SU-DHL-6 (cell line): ENCODE measurements around the gene GRID1.

Source experiments
- H2AFZ ChIP-seq: fragments of 200-600 bp; sonication (generic); 2 replicates; pipeline ENCODE4 v1.6.1; 2014; ENCODE audit warnings: low read depth, mild to moderate bottlenecking, moderate library complexity, mixed read lengths, antibody characterized with exemption, low read length; ENCODE audit not compliant: severe bottlenecking
- H3F3A ChIP-seq: fragments of 200-600 bp; shearing (Covaris generic); 2 replicates; pipeline ENCODE4 v1.6.0; 2016; ENCODE audit warnings: antibody characterized with exemption, mild to moderate bottlenecking; ENCODE audit not compliant: insufficient read depth
- H3K27ac ChIP-seq: fragments of 200-600 bp; sonication (generic); 2 replicates; pipeline ENCODE4 v1.5.1; 2016; ENCODE audit warnings: low read depth, mild to moderate bottlenecking, low read length, moderate library complexity, mixed read lengths
- H3K27me3 ChIP-seq: fragments of 200-600 bp; sonication (generic), shearing (Covaris generic); 2 replicates; pipeline ENCODE4 v1.6.0; 2014; ENCODE audit warnings: mild to moderate bottlenecking, low read length
- H3K36me3 ChIP-seq: fragments of 200-600 bp; sonication (generic); 2 replicates; pipeline ENCODE4 v1.6.1; 2014; ENCODE audit warnings: mild to moderate bottlenecking, low read length, mixed read lengths
- H3K4me2 ChIP-seq: fragments of 300-600, 200-600 bp; shearing (Covaris generic), sonication (generic); 2 replicates; pipeline ENCODE4 v1.6.0; 2014; ENCODE audit warnings: low read length, low read depth, mild to moderate bottlenecking; ENCODE audit not compliant: poor library complexity, severe bottlenecking
- H3K4me3 ChIP-seq: fragments of 200-600 bp; sonication (generic); 2 replicates; pipeline ENCODE4 v1.5.1; 2014; ENCODE audit warnings: antibody characterized with exemption, low read length, mild to moderate bottlenecking, mixed read lengths; ENCODE audit not compliant: insufficient read depth, poor library complexity, severe bottlenecking
- H3K79me2 ChIP-seq: fragments of 200-600 bp; sonication (generic); 2 replicates; pipeline ENCODE4 v1.6.1; 2014; ENCODE audit warnings: mild to moderate bottlenecking, low read length, moderate library complexity; ENCODE audit not compliant: insufficient read depth
- H3K9ac ChIP-seq: fragments of 200-600 bp; sonication (generic); 2 replicates; pipeline ENCODE4 v1.7.0; 2014; ENCODE audit warnings: mild to moderate bottlenecking, low read length
- H3K9me2 ChIP-seq: fragments of 200-600 bp; sonication (generic); replicated peaks from 2 replicates; pipeline ENCODE4 v1.6.1; 2014; ENCODE audit warnings: low read length; ENCODE audit not compliant: insufficient read depth
- H3K9me3 ChIP-seq: fragments of 200-600 bp; sonication (generic); 2 replicates; pipeline ENCODE4 v1.6.1; 2014; ENCODE audit warnings: low read length, mixed read lengths; ENCODE audit not compliant: insufficient read depth
- H4K20me1 ChIP-seq: fragments of 200-600 bp; sonication (generic); 2 replicates; pipeline ENCODE4 v1.6.1; 2014; ENCODE audit warnings: low read depth, mild to moderate bottlenecking, antibody characterized with exemption, low read length, moderate library complexity, mixed read lengths
- EZH2phosphoT487 ChIP-seq: fragments of 200-600 bp; sonication (generic), shearing (Covaris generic); conservative IDR thresholded peaks from 2 replicates; pipeline ENCODE4 v1.6.1; 2018; ENCODE audit warnings: mild to moderate bottlenecking, antibody characterized with exemption, low read length, moderate library complexity, mixed read lengths
- TF ChIP-seq, protein P1 (sequence below): fragments of 200-600 bp; sonication (generic); IDR thresholded peaks from one replicate; pipeline ENCODE4 v1.5.1; 2017; ENCODE audit warnings: antibody characterized with exemption, mild to moderate bottlenecking, low read length, moderate library complexity; ENCODE audit not compliant: insufficient read depth, poor library complexity, severe bottlenecking

GRID1 gene

DNA sequence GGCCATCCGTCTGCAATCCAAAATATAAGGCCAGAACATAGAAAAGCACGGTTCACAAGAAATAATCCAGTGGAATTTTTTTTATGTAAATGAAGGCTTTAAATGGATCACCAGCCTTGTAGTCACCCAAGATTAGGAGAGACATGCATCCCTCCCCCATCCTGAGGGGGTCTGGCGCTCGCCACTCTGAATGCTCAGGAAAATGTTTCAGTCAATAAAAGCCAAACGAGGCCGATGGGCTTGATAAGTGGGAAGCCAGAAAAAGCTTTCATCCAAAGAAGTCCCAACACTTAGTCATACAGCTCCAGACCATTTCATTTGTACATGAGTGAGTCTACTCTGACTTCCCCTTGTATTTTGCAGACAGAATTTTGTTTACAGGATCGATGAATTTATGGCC lies 631.8 kb downstream of the GRID1 start:
- Histone ChIP-seq H2AFZ (no peak overlapping the region), H3K9ac (no peak overlapping the region), H3K36me3 (no peaks in the 10 kb centered on the region), H3K27ac (no peak overlapping the region), H3K9me2 (no peaks in the 10 kb centered on the region; the same call in 1 of the 2 replicates), H4K20me1 (no peaks in the 10 kb centered on the region), H3K4me2 (no peak overlapping the region), H3K27me3 (no peaks in the 10 kb centered on the region), H3K9me3 (no peaks in the 10 kb centered on the region), H3K79me2 (no peaks in the 10 kb centered on the region), H3K4me3 (no peak overlapping the region), H3F3A (no peaks in the 10 kb centered on the region)
- TF ChIP-seq, protein P1, sequence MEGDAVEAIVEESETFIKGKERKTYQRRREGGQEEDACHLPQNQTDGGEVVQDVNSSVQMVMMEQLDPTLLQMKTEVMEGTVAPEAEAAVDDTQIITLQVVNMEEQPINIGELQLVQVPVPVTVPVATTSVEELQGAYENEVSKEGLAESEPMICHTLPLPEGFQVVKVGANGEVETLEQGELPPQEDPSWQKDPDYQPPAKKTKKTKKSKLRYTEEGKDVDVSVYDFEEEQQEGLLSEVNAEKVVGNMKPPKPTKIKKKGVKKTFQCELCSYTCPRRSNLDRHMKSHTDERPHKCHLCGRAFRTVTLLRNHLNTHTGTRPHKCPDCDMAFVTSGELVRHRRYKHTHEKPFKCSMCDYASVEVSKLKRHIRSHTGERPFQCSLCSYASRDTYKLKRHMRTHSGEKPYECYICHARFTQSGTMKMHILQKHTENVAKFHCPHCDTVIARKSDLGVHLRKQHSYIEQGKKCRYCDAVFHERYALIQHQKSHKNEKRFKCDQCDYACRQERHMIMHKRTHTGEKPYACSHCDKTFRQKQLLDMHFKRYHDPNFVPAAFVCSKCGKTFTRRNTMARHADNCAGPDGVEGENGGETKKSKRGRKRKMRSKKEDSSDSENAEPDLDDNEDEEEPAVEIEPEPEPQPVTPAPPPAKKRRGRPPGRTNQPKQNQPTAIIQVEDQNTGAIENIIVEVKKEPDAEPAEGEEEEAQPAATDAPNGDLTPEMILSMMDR, result no peak
- no peak for TF ChIP-seq EZH2phosphoT487

DNA sequence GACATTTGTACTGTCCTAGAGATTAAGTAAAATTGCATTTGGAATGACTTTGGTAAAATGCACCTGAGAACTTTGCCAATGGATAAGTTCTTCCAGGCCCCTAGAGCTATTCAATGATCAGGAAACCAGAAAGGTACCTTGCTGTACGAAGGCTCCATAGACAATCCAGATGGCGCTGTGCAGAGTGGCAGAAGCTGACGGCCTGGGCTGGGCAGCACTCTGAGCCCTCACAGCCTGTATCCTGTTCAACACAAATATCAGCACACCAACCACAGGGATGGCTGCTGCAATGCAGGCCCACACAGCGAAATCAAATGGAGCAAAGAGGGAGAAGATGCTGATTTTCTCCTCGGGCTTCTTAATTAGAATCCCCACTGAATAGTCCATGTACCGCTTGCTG lies 642.4 kb downstream of the GRID1 start:
- H3F3A ChIP-seq, result no peaks in the 10 kb centered on the region
- no peak overlapping the region for H3K27ac ChIP-seq
- no peaks in the 10 kb centered on the region for H4K20me1 ChIP-seq
- no peak overlapping the region for H3K4me2 ChIP-seq
- H3K4me3 ChIP-seq, result no peak overlapping the region
- no peak overlapping the region for H3K9ac ChIP-seq
- H3K27me3 ChIP-seq, result no peaks in the 10 kb centered on the region
- no peaks in the 10 kb centered on the region for H3K79me2 ChIP-seq
- H3K36me3 ChIP-seq, result no peaks in the 10 kb centered on the region
- TF ChIP-seq EZH2phosphoT487, result no peak
- TF ChIP-seq, protein P1, result no peak
- no peaks in the 10 kb centered on the region for H3K9me3 ChIP-seq
- H3K9me2 ChIP-seq, result no peaks in the 10 kb centered on the region
- H2AFZ ChIP-seq, result no peak overlapping the region

DNA sequence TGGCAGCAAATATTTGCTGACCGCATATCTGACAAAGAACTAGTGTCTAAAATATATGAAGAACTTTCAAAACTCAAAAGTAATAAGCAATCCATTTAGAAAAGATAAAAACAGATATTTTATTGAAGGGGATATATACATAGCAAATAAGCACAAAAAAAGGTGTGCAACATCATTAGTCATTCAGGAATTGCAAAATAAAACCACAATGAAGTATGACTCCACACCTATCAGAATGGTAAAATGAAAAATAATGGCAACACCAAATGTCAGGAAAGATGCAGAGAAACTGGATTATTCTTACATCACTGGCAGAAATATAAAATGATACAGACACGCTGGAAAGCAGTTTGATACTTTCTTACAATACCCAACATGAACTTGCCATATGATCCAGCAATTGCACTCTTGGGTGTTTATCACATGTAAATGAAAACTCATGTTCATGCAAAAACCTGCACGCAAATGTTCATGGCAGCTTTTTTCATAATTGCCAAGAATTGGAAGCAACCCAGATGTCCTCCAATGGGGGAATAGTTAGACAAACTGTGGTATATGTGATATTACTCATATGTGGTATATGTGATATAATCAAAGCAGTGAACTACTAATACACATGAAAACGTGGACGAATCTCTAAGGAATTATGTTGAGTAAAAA lies 645.5 kb downstream of the GRID1 start:
- Histone ChIP-seq H3K9me3 (no peaks in the 10 kb centered on the region), H3K79me2 (no peaks in the 10 kb centered on the region), H3K27ac (no peak overlapping the region), H3K4me2 (no peak overlapping the region), H3F3A (no peaks in the 10 kb centered on the region), H3K4me3 (no peak overlapping the region), H3K36me3 (no peaks in the 10 kb centered on the region), H4K20me1 (no peaks in the 10 kb centered on the region), H3K9ac (no peak overlapping the region), H2AFZ (no peak overlapping the region), H3K27me3 (no peaks in the 10 kb centered on the region), H3K9me2 (no peaks in the 10 kb centered on the region)
- TF ChIP-seq EZH2phosphoT487, result no peak
- TF ChIP-seq, protein P1, result no peak
